RWPE2 (cell line): ENCODE measurements around the gene FAR2.

ENCODE experiments used
- ATAC-seq: fragments of 200-7000 bp; cut with Tn5 transposase; 3 replicates; pipeline ENCODE4 v1.9.1; 2021; ENCODE audit warnings: low read depth
- DNase-seq: peaks from one replicate; pipeline ENCODE4 v3.0.0-alpha.2; 2020; ENCODE audit warnings: low spot score
- H3K27ac ChIP-seq: fragments of 450-650 bp; 2 replicates; pipeline ENCODE4 v1.5.1; 2017; ENCODE audit warnings: mild to moderate bottlenecking; ENCODE audit not compliant: poor library complexity, severe bottlenecking
- H3K27me3 ChIP-seq: fragments of 250-450 bp; sonication (Bioruptor Pico); 2 replicates; pipeline ENCODE4 v1.5.1; 2021; ENCODE audit warnings: mild to moderate bottlenecking, moderate library complexity; ENCODE audit not compliant: insufficient read depth, poor library complexity, severe bottlenecking
- H3K36me3 ChIP-seq: fragments of 250-450 bp; sonication (Bioruptor Pico); 2 replicates; pipeline ENCODE4 v1.5.1; 2020; ENCODE audit warnings: low read depth, mild to moderate bottlenecking, moderate library complexity
- H3K4me1 ChIP-seq: fragments of 250-450 bp; sonication (Bioruptor Pico); 2 replicates; pipeline ENCODE4 v1.5.1; 2021; ENCODE audit warnings: mild to moderate bottlenecking, moderate library complexity; ENCODE audit not compliant: insufficient read depth, poor library complexity, severe bottlenecking
- H3K4me3 ChIP-seq: fragments of 250-450 bp; sonication (Bioruptor Pico); 2 replicates; pipeline ENCODE4 v1.5.1; 2021; ENCODE audit warnings: mild to moderate bottlenecking, moderate library complexity; ENCODE audit not compliant: severe bottlenecking
- H3K9me3 ChIP-seq: fragments of 250-450 bp; sonication (Bioruptor Pico); 2 replicates; pipeline ENCODE4 v1.5.1; 2021; ENCODE audit warnings: mild to moderate bottlenecking, moderate library complexity; ENCODE audit not compliant: severe bottlenecking
- TF ChIP-seq, protein P1 (sequence below): fragments of 450-650 bp; IDR thresholded peaks from one replicate; pipeline ENCODE4 v1.5.1; 2017; ENCODE audit warnings: mild to moderate bottlenecking, moderate library complexity; ENCODE audit not compliant: poor library complexity, severe bottlenecking

FAR2 gene

GRCh38 chr12:29148911-29149690 is at the start of gene FAR2:
Gene FAR2, plus strand, starts transcription at chr12:29149278. Its CDS starts 121,172 bp downstream, at chr12:29270450.
- H3K4me3 ChIP-seq: peak within 1 kb of the TSS; percentile 46
- no peaks in the 10 kb centered on the region for H3K9me3 ChIP-seq
- H3K27me3 ChIP-seq: no peaks in the 10 kb centered on the region
- H3K36me3 ChIP-seq: no peaks in the 10 kb centered on the region
- ATAC-seq: peak; percentile 73
- TF ChIP-seq, protein P1, sequence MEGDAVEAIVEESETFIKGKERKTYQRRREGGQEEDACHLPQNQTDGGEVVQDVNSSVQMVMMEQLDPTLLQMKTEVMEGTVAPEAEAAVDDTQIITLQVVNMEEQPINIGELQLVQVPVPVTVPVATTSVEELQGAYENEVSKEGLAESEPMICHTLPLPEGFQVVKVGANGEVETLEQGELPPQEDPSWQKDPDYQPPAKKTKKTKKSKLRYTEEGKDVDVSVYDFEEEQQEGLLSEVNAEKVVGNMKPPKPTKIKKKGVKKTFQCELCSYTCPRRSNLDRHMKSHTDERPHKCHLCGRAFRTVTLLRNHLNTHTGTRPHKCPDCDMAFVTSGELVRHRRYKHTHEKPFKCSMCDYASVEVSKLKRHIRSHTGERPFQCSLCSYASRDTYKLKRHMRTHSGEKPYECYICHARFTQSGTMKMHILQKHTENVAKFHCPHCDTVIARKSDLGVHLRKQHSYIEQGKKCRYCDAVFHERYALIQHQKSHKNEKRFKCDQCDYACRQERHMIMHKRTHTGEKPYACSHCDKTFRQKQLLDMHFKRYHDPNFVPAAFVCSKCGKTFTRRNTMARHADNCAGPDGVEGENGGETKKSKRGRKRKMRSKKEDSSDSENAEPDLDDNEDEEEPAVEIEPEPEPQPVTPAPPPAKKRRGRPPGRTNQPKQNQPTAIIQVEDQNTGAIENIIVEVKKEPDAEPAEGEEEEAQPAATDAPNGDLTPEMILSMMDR: no peak
- H3K27ac ChIP-seq: no peak within 1 kb of the TSS
- peaks cover 6% of the 10 kb centered on the region for H3K4me1 ChIP-seq
- no peak for DNase-seq

DNA sequence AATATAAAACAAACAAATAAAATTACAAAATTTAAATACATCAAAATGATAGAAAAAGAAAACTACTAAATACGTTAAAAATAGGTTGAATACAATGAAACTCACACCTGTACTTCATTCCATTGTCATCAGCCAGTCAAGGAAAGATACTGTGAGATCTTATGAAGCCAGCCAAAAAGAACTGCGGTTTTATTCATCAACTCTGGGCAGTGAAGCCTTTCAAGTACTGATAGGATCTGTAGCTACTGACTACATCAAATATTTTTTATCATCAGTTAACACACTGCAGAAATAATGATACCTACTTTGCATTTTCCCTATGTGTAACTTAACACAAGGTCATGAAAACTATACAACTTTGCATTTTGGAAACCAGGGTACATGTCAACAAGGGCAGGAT is 46.3 kb upstream of the FAR2 start:
- no peak for ATAC-seq
- Histone ChIP-seq H3K9me3 (no peaks in the 10 kb centered on the region), H3K36me3 (no peaks in the 10 kb centered on the region), H3K4me3 (no peak overlapping the region), H3K4me1 (no peaks in the 10 kb centered on the region), H3K27me3 (no peaks in the 10 kb centered on the region), H3K27ac (no peak overlapping the region)
- no peak for DNase-seq
- TF ChIP-seq, protein P1: no peak

DNA sequence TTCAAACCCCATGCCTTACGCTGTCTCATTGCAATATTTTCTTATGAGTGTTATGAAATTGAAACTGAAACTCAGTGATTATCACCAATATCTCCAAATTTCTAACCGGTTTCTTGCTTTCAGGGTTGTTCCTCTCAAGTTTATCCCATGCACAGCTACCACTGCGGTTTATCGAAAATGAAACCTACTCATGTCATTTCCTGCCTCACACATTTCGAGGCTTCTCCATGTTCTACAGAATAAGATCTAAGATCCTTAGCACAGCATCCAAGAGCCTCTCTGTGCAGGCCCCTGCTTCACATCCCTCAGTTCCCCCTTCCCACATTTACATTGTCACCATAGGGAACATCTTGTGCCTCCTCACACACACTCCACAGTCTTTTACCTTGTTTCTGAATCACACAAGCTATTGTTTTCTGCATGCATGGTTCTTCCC is 45.5 kb upstream of the FAR2 start:
- Histone ChIP-seq H3K4me1 (no peaks in the 10 kb centered on the region), H3K36me3 (no peaks in the 10 kb centered on the region), H3K4me3 (no peak overlapping the region), H3K27ac (no peak overlapping the region), H3K27me3 (no peaks in the 10 kb centered on the region), H3K9me3 (no peaks in the 10 kb centered on the region)
- no peak for DNase-seq
- no peak for ATAC-seq
- TF ChIP-seq, protein P1: no peak

DNA sequence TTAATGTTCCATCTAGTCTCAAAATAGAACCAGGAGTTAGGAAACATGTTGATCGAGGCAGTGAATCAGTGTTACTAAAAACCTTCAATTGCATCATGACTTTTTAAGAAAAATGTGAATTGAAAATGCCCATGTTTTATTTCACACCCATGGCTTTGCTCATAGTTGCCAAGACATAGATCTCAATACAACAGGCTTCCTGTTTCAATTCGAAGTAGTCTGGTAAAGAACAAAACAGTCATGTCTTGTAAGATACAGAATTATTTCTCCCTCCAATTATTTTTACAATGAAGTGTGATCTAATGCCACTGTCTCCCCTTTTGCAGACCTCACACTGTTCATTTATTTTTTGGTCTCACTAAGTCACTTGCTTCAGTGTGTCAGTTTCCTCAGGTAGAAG is 44.6 kb upstream of the FAR2 start:
- H3K9me3 ChIP-seq: no peaks in the 10 kb centered on the region
- DNase-seq (no peak), ATAC-seq (no peak)
- TF ChIP-seq, protein P1: no peak
- no peaks in the 10 kb centered on the region for H3K27me3 ChIP-seq
- H3K4me1 ChIP-seq: no peaks in the 10 kb centered on the region
- H3K4me3 ChIP-seq: no peak overlapping the region
- no peaks in the 10 kb centered on the region for H3K36me3 ChIP-seq
- H3K27ac ChIP-seq: no peak overlapping the region
